ENCODE data around the gene EVPLL. TPM values are rescaled to one million over a fixed set of nuclear protein-coding genes. Genes with fewer than 3 reads are reported as not detected.
"Not testable (repeated sequence)": the region's sequence is repeated elsewhere in the genome, so short reads cannot be mapped to it uniquely, and the experiment has no call there.

EVPLL gene
- polyA plus RNA-seq, 3 donors: not detected

DNA sequence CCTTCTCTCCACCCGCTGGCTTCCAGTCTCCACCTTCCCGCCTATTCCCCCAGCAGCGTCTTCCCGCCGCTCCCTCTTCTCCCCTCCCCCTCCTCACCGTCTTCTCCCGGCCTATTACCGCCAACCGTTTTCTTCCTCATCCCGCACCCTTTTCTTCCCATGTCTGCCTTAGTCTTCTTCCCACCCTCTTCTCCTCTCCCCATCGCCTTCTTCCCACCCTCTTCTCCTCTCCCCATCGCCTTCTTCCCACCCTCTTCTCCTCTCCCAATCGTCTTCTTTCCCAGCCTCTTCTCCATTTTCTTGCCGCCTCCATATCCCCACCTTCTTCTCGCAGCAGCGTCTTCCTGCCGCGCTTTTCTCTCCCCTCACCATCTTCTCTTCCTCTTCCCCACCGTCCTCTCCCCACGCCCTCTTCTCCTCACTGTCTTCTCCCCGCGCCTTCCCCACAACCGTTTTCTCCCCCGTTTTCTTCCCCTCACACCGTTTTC is 33.8 kb downstream of the EVPLL start:
- Mint-ChIP-seq H3K4me1 (peaks cover 20% of the 10 kb centered on the region), H3K4me3 (peak overlapping the region; percentile 89 to 99), H3K27ac (peak overlapping the region in 5 of 7 donors; percentile 51 to 90 (median 81))
- WGBS (ENCODE audit: insufficient coverage): under 1% methylated on average over 20 of the region's 25 CpGs
- Histone ChIP-seq H2AFZ (ENCODE audit: insufficient read depth, low read depth, low read length, poor library complexity, severe bottlenecking) (peak overlapping the region; percentile 81), H3K27ac (ENCODE audit: low read depth in 1 of 2, low read length in 2 of 2) (peak overlapping the region in 1 of 2 donors; percentile 61), H3K4me1 (ENCODE audit: control insufficient read depth in 1 of 2, insufficient read depth in 2 of 2, low read length in 2 of 2) (peaks cover 0 to 13% of the 10 kb centered on the region in 2 donors), H3K9ac (ENCODE audit: insufficient read depth, low read length, poor library complexity, severe bottlenecking) (peak overlapping the region; percentile 15), H3K4me3 (replicated peaks in 1 of 3; ENCODE audit: low read depth in 2 of 3, low read length in 3 of 3) (peak overlapping the region; percentile 46 to 79 (median 54)), H3K4me2 (replicated peaks; ENCODE audit: extremely low read depth, low read length, poor library complexity, severe bottlenecking) (peak overlapping the region; percentile 62)
- H3K27me3 Mint-ChIP-seq (ENCODE audit: low read depth in 3 of 3); H4K20me1 ChIP-seq (ENCODE audit: insufficient read depth, low read length); H3K79me2 ChIP-seq (ENCODE audit: insufficient read depth, low read length); H3K9me3 Mint-ChIP-seq; DNase-seq; H3K27me3 ChIP-seq (ENCODE audit: control insufficient read depth in 2 of 2, insufficient read depth in 2 of 2, low read length in 2 of 2); H3K36me3 ChIP-seq (replicated peaks in 1 of 2; ENCODE audit: control insufficient read depth in 1 of 2, insufficient read depth in 2 of 2, low read length in 2 of 2); H3K9me3 ChIP-seq (replicated peaks in 1 of 2; ENCODE audit: control insufficient read depth in 1 of 2, insufficient read depth in 1 of 2, low read length in 2 of 2); H3K36me3 Mint-ChIP-seq; intact Hi-C loops (cut with micrococcal nuclease): not testable (repeated sequence)

- H3K4me1 Mint-ChIP-seq: peaks cover 20% of the 10 kb centered on the region
- Histone ChIP-seq H3K4me3 (replicated peaks in 1 of 3; ENCODE audit: low read depth in 2 of 3, low read length in 3 of 3) (peak overlapping the region; percentile 46 to 79 (median 54)), H3K4me1 (ENCODE audit: control insufficient read depth in 1 of 2, insufficient read depth in 2 of 2, low read length in 2 of 2) (peaks cover 0 to 13% of the 10 kb centered on the region in 2 donors), H2AFZ (ENCODE audit: insufficient read depth, low read depth, low read length, poor library complexity, severe bottlenecking) (peak overlapping the region; percentile 81), H3K27ac (ENCODE audit: low read depth in 1 of 2, low read length in 2 of 2) (peak overlapping the region in 1 of 2 donors; percentile 61)
- H3K4me2 ChIP-seq (replicated peaks; ENCODE audit: extremely low read depth, low read length, poor library complexity, severe bottlenecking); DNase-seq; H3K9me3 ChIP-seq (replicated peaks in 1 of 2; ENCODE audit: control insufficient read depth in 1 of 2, insufficient read depth in 1 of 2, low read length in 2 of 2); H4K20me1 ChIP-seq (ENCODE audit: insufficient read depth, low read length); H3K27me3 ChIP-seq (ENCODE audit: control insufficient read depth in 2 of 2, insufficient read depth in 2 of 2, low read length in 2 of 2); intact Hi-C loops (cut with micrococcal nuclease); H3K27ac Mint-ChIP-seq; H3K27me3 Mint-ChIP-seq (ENCODE audit: low read depth in 3 of 3); H3K9ac ChIP-seq (ENCODE audit: insufficient read depth, low read length, poor library complexity, severe bottlenecking); H3K79me2 ChIP-seq (ENCODE audit: insufficient read depth, low read length); H3K36me3 ChIP-seq (replicated peaks in 1 of 2; ENCODE audit: control insufficient read depth in 1 of 2, insufficient read depth in 2 of 2, low read length in 2 of 2); H3K9me3 Mint-ChIP-seq; H3K36me3 Mint-ChIP-seq: not testable (repeated sequence)
- H3K4me3 Mint-ChIP-seq: peak overlapping the region in 1 of 2 donors; percentile 89
- WGBS (ENCODE audit: insufficient coverage): no CpG with 5 or more reads among the region's 32 CpGs
These were observed 34.5 kb downstream of the EVPLL start for GRCh38 chr17:18412001-18412538.

DNA sequence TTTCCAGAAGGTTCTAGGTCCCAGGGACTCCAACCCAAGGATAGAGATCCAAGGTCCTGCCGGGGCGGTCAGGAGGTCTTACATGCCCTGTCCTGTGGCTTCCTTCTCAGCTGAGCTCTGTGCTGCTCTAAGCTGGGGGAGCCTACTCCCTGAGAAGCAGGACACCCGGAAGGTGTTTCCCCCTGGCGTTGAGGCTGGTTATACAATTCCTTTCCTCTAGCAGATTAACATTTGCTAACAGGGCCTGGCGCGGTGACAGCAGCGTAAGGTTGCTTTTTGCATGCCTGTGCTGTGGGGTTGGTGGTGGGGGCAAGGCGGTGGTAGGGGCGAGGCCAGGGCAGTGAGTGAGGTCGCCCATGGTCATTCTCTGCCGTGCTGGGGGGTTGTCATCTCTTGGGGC is 43.9 kb downstream of the EVPLL start:
- H3K9ac ChIP-seq (ENCODE audit: insufficient read depth, low read length, poor library complexity, severe bottlenecking); H2AFZ ChIP-seq (ENCODE audit: insufficient read depth, low read depth, low read length, poor library complexity, severe bottlenecking); H3K9me3 ChIP-seq (replicated peaks in 1 of 2; ENCODE audit: control insufficient read depth in 1 of 2, insufficient read depth in 1 of 2, low read length in 2 of 2); H3K9me3 Mint-ChIP-seq; H3K79me2 ChIP-seq (ENCODE audit: insufficient read depth, low read length); H3K27ac Mint-ChIP-seq; H3K4me3 ChIP-seq (replicated peaks in 1 of 3; ENCODE audit: low read depth in 2 of 3, low read length in 3 of 3); DNase-seq; H3K27me3 Mint-ChIP-seq (ENCODE audit: low read depth in 3 of 3); H3K27ac ChIP-seq (ENCODE audit: low read depth in 1 of 2, low read length in 2 of 2); H3K4me1 Mint-ChIP-seq; intact Hi-C loops (cut with micrococcal nuclease); H3K27me3 ChIP-seq (ENCODE audit: control insufficient read depth in 2 of 2, insufficient read depth in 2 of 2, low read length in 2 of 2); H3K4me2 ChIP-seq (replicated peaks; ENCODE audit: extremely low read depth, low read length, poor library complexity, severe bottlenecking); H3K4me3 Mint-ChIP-seq; H3K36me3 Mint-ChIP-seq; H3K4me1 ChIP-seq (ENCODE audit: control insufficient read depth in 1 of 2, insufficient read depth in 2 of 2, low read length in 2 of 2); H4K20me1 ChIP-seq (ENCODE audit: insufficient read depth, low read length); H3K36me3 ChIP-seq (replicated peaks in 1 of 2; ENCODE audit: control insufficient read depth in 1 of 2, insufficient read depth in 2 of 2, low read length in 2 of 2): not testable (repeated sequence)
- WGBS (ENCODE audit: insufficient coverage): 87% methylated on average over 3 of the region's 11 CpGs

GRCh38 chr17:18422464-18422863 is 44.9 kb downstream of the EVPLL start:
- H3K79me2 ChIP-seq (ENCODE audit: insufficient read depth, low read length); H3K36me3 Mint-ChIP-seq; H3K27ac ChIP-seq (ENCODE audit: low read depth in 1 of 2, low read length in 2 of 2); H3K9me3 Mint-ChIP-seq; H3K27ac Mint-ChIP-seq; H3K9me3 ChIP-seq (replicated peaks in 1 of 2; ENCODE audit: control insufficient read depth in 1 of 2, insufficient read depth in 1 of 2, low read length in 2 of 2); H3K27me3 Mint-ChIP-seq (ENCODE audit: low read depth in 3 of 3); intact Hi-C loops (cut with micrococcal nuclease); H4K20me1 ChIP-seq (ENCODE audit: insufficient read depth, low read length); H3K4me2 ChIP-seq (replicated peaks; ENCODE audit: extremely low read depth, low read length, poor library complexity, severe bottlenecking); H3K9ac ChIP-seq (ENCODE audit: insufficient read depth, low read length, poor library complexity, severe bottlenecking); H3K4me1 Mint-ChIP-seq; DNase-seq; H3K4me3 ChIP-seq (replicated peaks in 1 of 3; ENCODE audit: low read depth in 2 of 3, low read length in 3 of 3); H3K4me1 ChIP-seq (ENCODE audit: control insufficient read depth in 1 of 2, insufficient read depth in 2 of 2, low read length in 2 of 2); H3K4me3 Mint-ChIP-seq; H2AFZ ChIP-seq (ENCODE audit: insufficient read depth, low read depth, low read length, poor library complexity, severe bottlenecking); H3K27me3 ChIP-seq (ENCODE audit: control insufficient read depth in 2 of 2, insufficient read depth in 2 of 2, low read length in 2 of 2); H3K36me3 ChIP-seq (replicated peaks in 1 of 2; ENCODE audit: control insufficient read depth in 1 of 2, insufficient read depth in 2 of 2, low read length in 2 of 2): not testable (repeated sequence)
- no CpG with 5 or more reads among the region's 6 CpGs for WGBS (ENCODE audit: insufficient coverage)

Data from CD14-positive monocyte (primary cell).